Superior temporal gyrus (tissue), 1 donor: ENCODE data around the gene PCYT1B.

Source experiments
- DNase-seq: peaks from one replicate; pipeline ENCODE4 v3.0.0-alpha.2; 2016; ENCODE audit errors: extremely low spot score

PCYT1B gene

DNA sequence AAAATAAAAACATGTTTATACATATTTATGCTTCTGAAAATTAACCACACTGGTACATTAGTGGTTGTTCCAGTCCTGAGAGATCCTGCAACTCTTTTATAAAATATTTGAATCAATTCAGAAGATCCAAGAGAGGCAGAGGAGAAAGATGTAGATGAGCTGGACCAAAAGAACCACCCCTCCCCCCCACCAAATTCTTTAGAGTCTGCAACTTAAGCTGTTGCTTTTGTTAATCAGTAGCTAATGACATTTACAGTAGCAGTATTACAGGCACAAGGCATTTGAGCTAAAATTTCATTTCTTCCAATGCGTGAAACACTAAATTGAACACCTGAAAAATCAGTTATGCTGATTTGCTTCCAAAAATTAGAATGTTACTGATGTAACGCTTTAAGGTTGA, 120.5 kb downstream of the PCYT1B start:
- DNase-seq: no peak

DNA sequence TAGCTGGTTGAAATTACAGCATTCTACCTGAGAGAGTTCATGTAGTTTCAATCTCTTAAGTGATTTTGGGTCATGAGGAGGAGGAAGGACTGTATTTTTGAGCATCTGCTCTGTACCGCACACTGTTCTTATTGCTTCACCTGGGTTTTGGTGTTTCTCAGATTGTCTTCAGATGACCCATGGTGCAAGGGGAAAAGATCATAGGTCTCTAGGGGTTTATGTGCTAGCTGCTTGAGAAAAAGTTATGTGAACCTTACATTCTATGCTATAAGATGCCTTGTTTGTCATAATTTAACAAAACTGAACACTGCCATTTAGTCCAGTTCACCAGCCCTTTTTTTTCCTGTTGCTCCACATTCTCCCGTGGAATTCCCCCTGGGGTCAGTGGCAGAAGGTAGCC, 121.7 kb downstream of the PCYT1B start:
- DNase-seq: no peak

DNA sequence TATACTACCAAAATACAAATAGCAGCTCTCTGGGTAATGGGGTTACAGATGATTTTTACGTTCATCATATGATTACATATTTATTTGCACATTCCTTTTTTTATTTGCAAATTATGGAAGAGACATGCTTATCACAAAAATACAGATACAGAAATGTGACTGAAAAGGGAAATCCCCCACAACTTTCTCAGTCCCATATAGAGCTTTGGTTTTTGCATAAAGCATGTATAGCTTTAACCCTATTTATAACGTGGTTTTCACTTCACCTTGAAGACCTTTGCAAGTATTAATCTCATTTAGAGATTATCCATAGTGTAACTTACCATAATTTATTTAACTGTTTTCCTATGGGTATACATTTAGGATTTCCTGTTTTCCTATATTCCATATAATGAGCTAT, 126.7 kb downstream of the PCYT1B start:
- DNase-seq: no peak

DNA sequence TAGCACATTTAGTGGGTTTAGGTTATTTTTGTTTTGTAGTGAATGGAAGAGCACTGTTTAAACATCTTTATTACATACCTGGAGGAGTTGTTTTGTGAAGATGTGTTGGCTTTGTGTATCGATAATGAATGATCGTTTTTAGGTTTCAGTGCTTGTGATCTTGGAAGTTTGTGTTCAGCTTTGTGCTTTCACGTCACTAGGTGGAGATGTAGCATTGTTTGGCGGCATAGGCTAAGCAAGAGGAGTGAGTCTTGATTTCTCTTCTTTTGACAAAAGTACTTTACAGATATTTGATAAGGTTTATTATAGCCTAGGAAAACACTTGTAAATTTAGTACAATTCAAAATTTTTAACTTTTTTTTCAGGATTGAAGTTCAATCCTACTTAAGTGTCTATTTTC, 131.7 kb downstream of the PCYT1B start:
- DNase-seq: peak; percentile 71

DNA sequence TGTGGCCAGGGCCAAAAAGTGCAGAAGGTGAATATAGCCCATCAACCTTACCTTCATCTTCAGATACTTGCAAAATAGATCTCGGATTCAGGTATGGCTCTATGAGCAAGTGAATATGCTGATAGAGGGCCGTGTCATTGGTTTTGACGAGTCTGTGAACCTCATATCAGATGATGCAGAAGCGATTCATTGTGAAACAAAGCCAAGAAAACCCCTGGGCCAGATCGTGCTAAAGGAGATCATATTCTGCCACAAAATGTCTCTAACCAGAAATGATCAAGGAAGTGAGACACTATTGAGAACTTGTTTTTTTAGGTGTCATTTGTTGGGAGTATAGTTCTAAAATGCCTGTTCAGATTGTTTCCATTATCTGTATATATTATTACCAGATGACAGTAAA, 133.7 kb downstream of the PCYT1B start:
- no peak for DNase-seq

DNA sequence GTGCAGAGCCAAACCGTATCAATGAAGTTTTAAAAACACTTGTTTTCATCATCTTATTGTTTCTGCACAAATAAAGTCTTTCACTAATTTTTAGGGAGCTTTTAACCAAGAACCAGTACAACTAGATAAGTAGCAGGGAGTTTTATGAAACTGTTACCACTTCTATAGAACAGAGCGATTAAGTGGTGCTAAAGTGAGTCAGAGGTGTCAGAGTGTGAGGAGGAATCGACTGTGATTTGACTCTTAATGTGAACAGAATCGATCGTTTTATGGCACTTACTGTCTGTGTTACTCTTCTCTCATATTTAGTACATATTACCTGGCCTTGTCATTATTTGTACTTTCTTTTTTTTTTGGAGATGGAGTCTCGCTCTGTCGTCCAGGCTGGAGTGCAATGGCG, 138.8 kb downstream of the PCYT1B start:
- DNase-seq: no peak
